Measurements from ENCODE around the gene P4HA2.
"Not testable (repeated sequence)": the region's sequence is repeated elsewhere in the genome, so short reads cannot be mapped to it uniquely, and the experiment has no call there.

P4HA2 gene

GRCh38 chr5:132176987-132177386 lies 50.7 kb downstream of the P4HA2 start:
- Histone ChIP-seq H3K4me3 (no peak overlapping the region), H3K4me2 (peak overlapping the region; percentile 60), H3K27ac (0 out of 2 replicates have a peak overlapping the region, but pooled peaks have one; percentile 20), H3K9ac (no peak overlapping the region), H4K20me1 (no peaks in the 10 kb centered on the region), H3K4me1 (peaks cover 29% of the 10 kb centered on the region), H3K27me3 (no peaks in the 10 kb centered on the region), H3K9me3 (no peaks in the 10 kb centered on the region), H3K36me3 (no peaks in the 10 kb centered on the region)
- TF ChIP-seq Cebpa-rat (IDR thresholded peaks at IDR 0.05): no peak

- no peak overlapping the region for H3K4me3 ChIP-seq
These were observed 51.1 kb downstream of the P4HA2 start for GRCh38 chr5:132176521-132176945.

GRCh38 chr5:132162945-132163344 lies 64.7 kb downstream of the P4HA2 start:
- Histone ChIP-seq H3K36me3 (no peaks in the 10 kb centered on the region), H3K27ac (no peak overlapping the region), H4K20me1 (no peaks in the 10 kb centered on the region), H3K4me1 (no peaks in the 10 kb centered on the region), H3K27me3 (no peaks in the 10 kb centered on the region), H3K4me2 (no peak overlapping the region), H3K4me3 (no peak overlapping the region), H3K9ac (no peak overlapping the region), H3K9me3 (peaks cover 13% of the 10 kb centered on the region)
- TF ChIP-seq Cebpa-rat (IDR thresholded peaks at IDR 0.05): no peak

More at GRCh38 chr5:132176521-132176945, 51.1 kb downstream of the P4HA2 start:
- H3K36me3 ChIP-seq: no peaks in the 10 kb centered on the region
- H3K27ac ChIP-seq: 0 out of 2 replicates have a peak overlapping the region, but pooled peaks have one; percentile 20
- H3K4me1 ChIP-seq: peaks cover 29% of the 10 kb centered on the region
- H4K20me1 ChIP-seq: no peaks in the 10 kb centered on the region
- H3K9ac ChIP-seq: no peak overlapping the region
- H3K4me2 ChIP-seq: peak overlapping the region; percentile 60
- no peaks in the 10 kb centered on the region for H3K27me3 ChIP-seq
- no peak for TF ChIP-seq Cebpa-rat (IDR thresholded peaks at IDR 0.05)
- no peaks in the 10 kb centered on the region for H3K9me3 ChIP-seq

- not testable (repeated sequence) for H3K27ac ChIP-seq, H3K9ac ChIP-seq, H3K27me3 ChIP-seq, H3K36me3 ChIP-seq, H3K4me1 ChIP-seq, H4K20me1 ChIP-seq, H3K4me3 ChIP-seq, H3K4me2 ChIP-seq
- peaks cover 15% of the 10 kb centered on the region; the same call in 1 of the 2 replicates for H3K9me3 ChIP-seq
These were observed 65.9 kb downstream of the P4HA2 start for GRCh38 chr5:132161574-132162326.

GRCh38 chr5:132156413-132156812 lies 71.2 kb downstream of the P4HA2 start:
- Histone ChIP-seq H3K9me3 (peaks cover 49% of the 10 kb centered on the region), H4K20me1 (no peaks in the 10 kb centered on the region), H3K9ac (no peak overlapping the region), H3K4me1 (no peaks in the 10 kb centered on the region), H3K36me3 (no peaks in the 10 kb centered on the region), H3K27ac (no peak overlapping the region), H3K27me3 (no peaks in the 10 kb centered on the region), H3K4me3 (no peak overlapping the region), H3K4me2 (no peak overlapping the region)
- no peak for TF ChIP-seq Cebpa-rat (IDR thresholded peaks at IDR 0.05)

- peaks cover 32% of the 10 kb centered on the region for H3K9me3 ChIP-seq
- TF ChIP-seq Cebpa-rat (IDR thresholded peaks at IDR 0.05): no peak
- no peak overlapping the region for H3K4me2 ChIP-seq
- H3K36me3 ChIP-seq: no peaks in the 10 kb centered on the region
- no peak overlapping the region for H3K27ac ChIP-seq
- no peaks in the 10 kb centered on the region for H4K20me1 ChIP-seq
- H3K4me3 ChIP-seq: no peak overlapping the region
- H3K4me1 ChIP-seq: no peaks in the 10 kb centered on the region
- no peaks in the 10 kb centered on the region for H3K27me3 ChIP-seq
- no peak overlapping the region for H3K9ac ChIP-seq
These were observed 77.1 kb downstream of the P4HA2 start for GRCh38 chr5:132150565-132150964.

GRCh38 chr5:132147663-132148062 lies 80.0 kb downstream of the P4HA2 start:
- H3K9me3 ChIP-seq: peaks cover 24% of the 10 kb centered on the region
- no peak overlapping the region for H3K4me2 ChIP-seq
- H3K27ac ChIP-seq: no peak overlapping the region
- no peak for TF ChIP-seq Cebpa-rat (IDR thresholded peaks at IDR 0.05)
- no peak overlapping the region for H3K9ac ChIP-seq
- H3K4me3 ChIP-seq: no peak overlapping the region
- no peaks in the 10 kb centered on the region for H4K20me1 ChIP-seq
- no peaks in the 10 kb centered on the region for H3K27me3 ChIP-seq
- H3K36me3 ChIP-seq: no peaks in the 10 kb centered on the region
- H3K4me1 ChIP-seq: no peaks in the 10 kb centered on the region

GRCh38 chr5:132145326-132145725 lies 82.3 kb downstream of the P4HA2 start:
- peaks cover 22% of the 10 kb centered on the region for H3K9me3 ChIP-seq
- not testable (repeated sequence) for H3K27ac ChIP-seq

GRCh38 chr5:132143148-132143547 lies 84.5 kb downstream of the P4HA2 start:
- Histone ChIP-seq H4K20me1 (no peaks in the 10 kb centered on the region), H3K27ac (no peak overlapping the region), H3K36me3 (no peaks in the 10 kb centered on the region), H3K4me1 (no peaks in the 10 kb centered on the region), H3K27me3 (no peaks in the 10 kb centered on the region), H3K9me3 (peaks cover 24% of the 10 kb centered on the region), H3K4me3 (no peak overlapping the region), H3K9ac (no peak overlapping the region), H3K4me2 (no peak overlapping the region)
- no peak for TF ChIP-seq Cebpa-rat (IDR thresholded peaks at IDR 0.05)

More at GRCh38 chr5:132145326-132145725, 82.3 kb downstream of the P4HA2 start:
- not testable (repeated sequence) for H3K27me3 ChIP-seq, H3K9ac ChIP-seq, H3K4me3 ChIP-seq, H3K4me2 ChIP-seq, H3K4me1 ChIP-seq, H3K36me3 ChIP-seq, H4K20me1 ChIP-seq

- no peaks in the 10 kb centered on the region for H4K20me1 ChIP-seq
- H3K27me3 ChIP-seq: no peaks in the 10 kb centered on the region
- no peak for TF ChIP-seq Cebpa-rat (IDR thresholded peaks at IDR 0.05)
- no peak overlapping the region for H3K9ac ChIP-seq
- no peak overlapping the region for H3K4me2 ChIP-seq
- H3K9me3 ChIP-seq: peaks cover 24% of the 10 kb centered on the region
- no peaks in the 10 kb centered on the region for H3K36me3 ChIP-seq
- no peak overlapping the region for H3K27ac ChIP-seq
- no peaks in the 10 kb centered on the region for H3K4me1 ChIP-seq
- H3K4me3 ChIP-seq: no peak overlapping the region
These were observed 85.2 kb downstream of the P4HA2 start for GRCh38 chr5:132142459-132142858.

Data from BLaER1 (cell line).